Aorta (tissue), 5 donors: ENCODE results near the gene CACNA1B. TPM values are rescaled to one million over a fixed set of nuclear protein-coding genes. Genes with fewer than 3 reads are reported as not detected.

Experiments
- ATAC-seq: fragments of 200-7000 bp; cut with Tn5 transposase; one replicate; pipeline ENCODE4 v1.9.1; 2022; ENCODE audit warnings: moderate library complexity; ENCODE audit not compliant: low FRiP score
- DNase-seq, 2 donors: peaks; one replicate each; pipeline ENCODE4 v3.0.0-alpha.2; 2020
- H3K27ac ChIP-seq, 2 donors: one replicate each; pipeline ENCODE4 v1.5.1; 2013; ENCODE audit warnings: low read length in 2 of 2, mild to moderate bottlenecking in 2 of 2, moderate library complexity in 2 of 2, control low read depth in 1 of 2, inconsistent platforms in 1 of 2, low read depth in 1 of 2
- H3K27me3 ChIP-seq, 2 donors: one replicate each; pipeline ENCODE4 v1.6.1; 2013; ENCODE audit warnings: control low read depth in 1 of 2, low read length in 1 of 2, mild to moderate bottlenecking in 1 of 2, moderate library complexity in 1 of 2; ENCODE audit not compliant: insufficient read depth in 2 of 2, control insufficient read depth in 1 of 2
- H3K36me3 ChIP-seq, 2 donors: one replicate each; pipeline ENCODE4 v1.6.1; 2013; ENCODE audit warnings: control low read depth in 1 of 2, low read length in 1 of 2, mild to moderate bottlenecking in 1 of 2; ENCODE audit not compliant: insufficient read depth in 2 of 2, control insufficient read depth in 1 of 2
- H3K4me1 ChIP-seq, 2 donors: one replicate each; pipeline ENCODE4 v1.6.1; 2013; ENCODE audit warnings: low read length in 2 of 2, control low read depth in 1 of 2, mild to moderate bottlenecking in 1 of 2, moderate library complexity in 1 of 2; ENCODE audit not compliant: insufficient read depth in 2 of 2, control insufficient read depth in 1 of 2
- H3K4me3 ChIP-seq, 2 donors: one replicate each; pipeline ENCODE4 v1.5.1; 2013; ENCODE audit warnings: low read length in 2 of 2, control low read depth in 1 of 2, mild to moderate bottlenecking in 1 of 2
- H3K9me3 ChIP-seq: one replicate; pipeline ENCODE4 v1.6.1; 2013; ENCODE audit warnings: mild to moderate bottlenecking, low read length; ENCODE audit not compliant: control insufficient read depth
- WGBS, 2 donors: extraction: QIAGEN DNeasy Blood & Tissue Kit; methylation state at CpG; one replicate each; pipeline ENCODE4 v1.1.7; 2013; 5-methylcytosine and 5-hydroxymethylcytosine counted together
- intact Hi-C, 2 donors: fragments of 100-400 bp; cut with DNase I; formaldehyde crosslinking; loops; one replicate each; pipeline versions ENCODE4 v1.14.2 to v1.15.0; 2022
- polyA plus RNA-seq, 2 donors: library from polyadenylated mRNA; stranded (reverse); fragments of 200-250 nt; gene quantifications; one replicate each; pipeline ENCODE4 v1.2.3, GENCODE V29; 2013
- total RNA-seq, 2 donors: library from RNA; stranded (reverse); fragmentation: NEBNext Ultra II Directional; extraction: Animal tissue kit (Norgen Biotek cat#: 25700); gene quantifications; one replicate each; pipeline ENCODE4 v1.2.1, GENCODE V29; 2021
- donor health status: healthy with polysubstance abuse.
- donor health status: Bipolar disorder and iron deficiency.
- donor health status: DM: no; HTN: no; CAD: no.
- donor health status: DM: no; HTN: no; CAD: no.
- donor health status: DM: yes; HTN: yes; CAD: no.

Gene CACNA1B
- total and polyA plus RNA-seq, 4 donors: under 0.01 to 0.05 (median 0.03) TPM; not detected in 1

DNA sequence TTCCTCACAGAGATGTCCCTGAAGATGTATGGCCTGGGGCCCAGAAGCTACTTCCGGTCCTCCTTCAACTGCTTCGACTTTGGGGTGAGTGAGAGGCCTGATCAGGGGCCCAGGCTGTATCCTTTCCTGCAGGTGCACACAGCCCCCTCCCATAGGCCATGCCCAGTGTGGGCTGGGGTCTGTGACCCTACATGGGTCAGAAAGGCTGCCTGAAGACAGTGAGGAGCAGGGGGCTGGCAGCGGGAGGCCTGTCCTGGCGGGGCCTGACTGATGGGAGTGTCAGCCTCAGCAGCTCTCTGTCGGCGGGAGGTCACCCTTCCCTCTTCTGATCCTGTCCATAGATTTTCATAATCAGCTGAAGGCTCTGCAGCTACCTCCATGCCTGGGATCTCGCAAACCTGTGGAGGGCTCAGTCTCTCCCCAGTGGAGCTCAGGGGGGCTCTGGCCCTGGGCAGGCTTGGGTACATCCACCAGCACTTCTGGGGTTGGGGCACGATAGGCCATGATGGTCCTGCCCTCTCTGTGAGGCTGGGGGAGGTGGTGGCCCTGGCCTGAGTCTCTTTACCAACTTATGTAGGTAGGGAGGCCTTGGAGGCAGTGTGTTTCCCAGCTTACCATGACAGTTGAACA, 98.5 kb downstream of the CACNA1B start:
- Histone ChIP-seq H3K36me3 (no peaks in the 10 kb centered on the region), H3K27me3 (no peaks in the 10 kb centered on the region), H3K4me3 (no peak overlapping the region), H3K9me3 (no peaks in the 10 kb centered on the region), H3K4me1 (no peaks in the 10 kb centered on the region), H3K27ac (no peak overlapping the region)
- WGBS, 2 donors: 83 to 90% methylated on average over 8 of the region's 8 CpGs
- intact Hi-C loops: no loop called here
- DNase-seq: peak in 1 of 2 donors; percentile 49
- ATAC-seq: no peak

- Histone ChIP-seq H3K36me3 (no peaks in the 10 kb centered on the region), H3K27me3 (no peaks in the 10 kb centered on the region), H3K4me1 (no peaks in the 10 kb centered on the region), H3K9me3 (no peaks in the 10 kb centered on the region), H3K4me3 (no peak overlapping the region), H3K27ac (no peak overlapping the region)
- DNase-seq: peak in 1 of 2 donors; percentile 25
- intact Hi-C loops: no loop called here
- 83% methylated on average over 8 of the region's 8 CpGs for WGBS, 2 donors
- ATAC-seq: no peak
Measured at GRCh38 chr9:137977571-137978261, 100.1 kb downstream of the CACNA1B start.

DNA sequence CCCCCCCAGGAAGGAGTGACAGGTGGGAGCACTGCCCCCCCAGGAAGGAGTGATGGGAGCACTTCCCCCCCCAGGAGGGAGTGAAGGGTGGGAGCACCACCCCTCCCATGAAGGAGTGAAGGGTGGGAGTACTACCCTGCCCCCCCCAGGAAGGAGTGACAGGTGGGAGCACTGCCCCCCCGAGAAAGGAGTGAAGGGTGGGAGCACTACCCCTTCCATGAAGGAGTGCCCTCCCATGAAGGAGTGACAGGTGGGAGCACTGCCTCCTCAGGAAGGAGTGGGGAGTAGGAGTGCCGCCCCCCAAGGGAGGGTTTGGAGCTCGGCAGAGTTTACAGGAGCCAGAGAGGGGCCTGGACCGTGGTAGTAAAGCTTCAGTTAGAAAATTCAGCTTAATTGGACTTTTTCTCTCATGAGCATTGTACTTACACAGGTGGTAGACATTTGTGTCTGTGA, 100.7 kb downstream of the CACNA1B start:
- ATAC-seq (no peak), DNase-seq (peak in 1 of 2 donors; percentile 33)
- H3K9me3 ChIP-seq: no peaks in the 10 kb centered on the region
- H3K4me3 ChIP-seq: no peak overlapping the region
- WGBS, 2 donors: 72 to 73% methylated on average over 4 of the region's 4 CpGs
- intact Hi-C loops: no loop called here
- H3K27me3 ChIP-seq: no peaks in the 10 kb centered on the region
- H3K4me1 ChIP-seq: no peaks in the 10 kb centered on the region
- H3K27ac ChIP-seq: no peak overlapping the region
- no peaks in the 10 kb centered on the region for H3K36me3 ChIP-seq

DNA sequence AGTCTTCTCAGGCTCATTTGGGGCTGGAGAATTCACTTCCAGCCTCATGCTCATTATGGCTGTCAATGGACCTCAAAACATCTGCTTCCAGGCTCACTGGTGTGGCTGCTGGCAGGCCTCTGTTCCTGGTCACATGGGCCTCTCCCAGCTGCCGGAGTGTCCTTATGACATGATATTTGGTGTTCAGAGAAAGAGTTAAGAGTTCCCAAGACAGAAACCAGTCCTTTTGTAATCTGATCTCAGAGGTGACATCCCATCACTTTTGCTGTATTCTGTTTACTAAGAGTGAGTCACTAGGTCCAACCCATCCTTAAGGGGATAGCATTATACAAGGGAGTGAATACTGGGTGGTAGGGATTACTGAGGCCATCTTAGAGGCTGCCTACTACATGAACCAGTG, 104.6 kb downstream of the CACNA1B start:
- no peak for ATAC-seq
- WGBS, 2 donors: 65 to 83% methylated on average over 1 of the region's 1 CpG
- intact Hi-C loops: no loop called here

DNA sequence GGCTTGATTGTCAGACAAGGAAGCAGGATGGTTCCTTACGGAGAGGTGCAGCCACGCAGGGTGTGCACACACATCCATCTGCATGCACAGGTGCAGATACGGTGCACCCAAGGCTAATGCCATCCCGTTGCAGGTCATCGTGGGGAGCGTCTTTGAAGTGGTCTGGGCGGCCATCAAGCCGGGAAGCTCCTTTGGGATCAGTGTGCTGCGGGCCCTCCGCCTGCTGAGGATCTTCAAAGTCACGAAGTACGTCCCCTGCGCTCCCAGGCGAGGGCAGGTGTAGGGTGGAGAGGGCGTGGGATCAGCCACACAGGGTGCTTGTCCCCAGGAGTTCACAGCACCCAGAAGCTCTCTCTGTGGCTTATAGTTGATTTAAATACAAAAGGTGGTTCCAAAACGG, 106.4 kb downstream of the CACNA1B start:
- no peaks in the 10 kb centered on the region for H3K27me3 ChIP-seq
- DNase-seq (peak in 1 of 2 donors; percentile 31), ATAC-seq (no peak)
- H3K4me1 ChIP-seq: no peaks in the 10 kb centered on the region
- peaks cover 1% of the 10 kb centered on the region for H3K9me3 ChIP-seq
- H3K36me3 ChIP-seq: no peaks in the 10 kb centered on the region
- no peak overlapping the region for H3K4me3 ChIP-seq
- 85% methylated on average over 16 of the region's 16 CpGs for WGBS, 2 donors
- no peak overlapping the region for H3K27ac ChIP-seq
- intact Hi-C loops: no loop called here

More for the DNA sequence above, 104.6 kb downstream of the CACNA1B start:
- no peak for DNase-seq
- Histone ChIP-seq H3K27me3 (no peaks in the 10 kb centered on the region), H3K27ac (no peak overlapping the region), H3K4me3 (no peak overlapping the region), H3K4me1 (no peaks in the 10 kb centered on the region), H3K9me3 (peaks cover 1% of the 10 kb centered on the region), H3K36me3 (no peaks in the 10 kb centered on the region)

DNA sequence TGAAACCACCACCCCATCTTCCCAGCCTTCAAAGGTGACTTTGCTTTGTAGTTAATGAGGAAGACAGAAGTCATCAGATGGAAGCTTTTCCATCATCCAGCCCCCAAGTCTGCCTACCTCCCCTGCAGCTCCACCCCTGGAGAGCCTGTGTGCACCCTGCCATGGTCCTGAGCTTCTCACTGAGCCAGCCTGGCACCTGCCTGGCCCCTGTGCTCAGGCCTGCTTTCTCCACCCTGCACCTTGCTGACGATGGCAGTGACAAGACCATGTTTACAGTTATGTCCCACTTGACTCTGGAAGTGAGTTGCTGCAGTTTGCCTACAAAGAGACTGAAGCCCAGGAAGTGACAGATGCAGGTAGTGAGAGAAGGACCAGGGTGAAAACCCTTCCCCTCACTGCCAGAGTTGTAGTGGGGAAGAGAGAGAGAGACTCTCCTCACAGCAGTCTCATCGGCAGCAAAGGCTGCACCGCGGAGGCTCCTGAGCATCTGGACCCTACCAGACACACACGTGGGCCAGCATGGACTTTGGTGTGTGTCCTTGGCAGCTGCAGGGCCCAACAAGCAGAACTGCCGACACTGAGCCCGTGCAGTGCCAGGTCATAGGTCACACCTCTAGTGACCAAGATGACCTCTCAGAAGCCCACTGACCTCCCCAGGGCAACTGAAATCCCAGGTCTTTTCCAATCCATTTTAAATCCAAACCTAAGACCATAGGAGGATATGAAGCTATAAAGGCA, 107.1 kb downstream of the CACNA1B start:
- no peaks in the 10 kb centered on the region for H3K4me1 ChIP-seq
- no peak for ATAC-seq
- peak in 1 of 2 donors; percentile 48 for DNase-seq
- no peak overlapping the region for H3K4me3 ChIP-seq
- intact Hi-C loops: no loop called here
- H3K27ac ChIP-seq: no peak overlapping the region
- H3K9me3 ChIP-seq: peaks cover 1% of the 10 kb centered on the region
- H3K36me3 ChIP-seq: no peaks in the 10 kb centered on the region
- no peaks in the 10 kb centered on the region for H3K27me3 ChIP-seq
- WGBS, 2 donors: 74 to 79% methylated on average over 7 of the region's 7 CpGs

DNA sequence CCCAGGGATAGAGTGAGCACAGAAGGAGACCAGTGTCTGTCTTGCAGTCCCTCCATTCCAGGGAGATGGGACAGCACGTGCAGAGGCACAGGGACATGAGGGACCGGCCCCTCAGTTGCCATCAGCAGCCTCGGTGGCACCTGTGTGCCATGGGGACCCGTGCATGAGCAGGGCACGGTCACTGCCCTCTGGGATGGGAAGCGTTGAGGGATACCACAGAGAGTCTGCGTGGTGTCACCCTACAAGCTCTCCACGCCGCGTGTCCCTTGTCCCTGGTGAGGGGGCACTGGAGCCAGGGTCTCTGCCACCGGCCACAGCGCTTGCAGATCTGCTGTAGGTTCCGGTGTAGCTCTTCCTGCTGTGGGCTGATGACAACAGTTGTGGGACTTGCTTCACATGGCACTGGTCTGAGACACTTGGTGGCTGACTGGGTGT, 108.1 kb downstream of the CACNA1B start:
- Histone ChIP-seq H3K4me3 (no peak overlapping the region), H3K36me3 (no peaks in the 10 kb centered on the region), H3K9me3 (peaks cover 1% of the 10 kb centered on the region), H3K27me3 (no peaks in the 10 kb centered on the region), H3K27ac (no peak overlapping the region), H3K4me1 (no peaks in the 10 kb centered on the region)
- peak in 1 of 2 donors; percentile 38 for DNase-seq
- WGBS, 2 donors: 91 to 93% methylated on average over 13 of the region's 13 CpGs
- intact Hi-C loops: no loop called here
- ATAC-seq: no peak

GRCh38 chr9:137986268-137987099, 108.9 kb downstream of the CACNA1B start:
- DNase-seq: peak in 1 of 2 donors; percentile 62

More at GRCh38 chr9:137986268-137987099, 108.9 kb downstream of the CACNA1B start:
- Histone ChIP-seq H3K4me3 (no peak overlapping the region), H3K27ac (no peak overlapping the region), H3K27me3 (no peaks in the 10 kb centered on the region), H3K4me1 (no peaks in the 10 kb centered on the region), H3K36me3 (no peaks in the 10 kb centered on the region), H3K9me3 (peaks cover 1% of the 10 kb centered on the region)
- no peak for ATAC-seq
- 83 to 87% methylated on average over 22 of the region's 22 CpGs for WGBS, 2 donors
- intact Hi-C loops: no loop called here
